ENCODE data around the gene COLEC12.

DNA sequence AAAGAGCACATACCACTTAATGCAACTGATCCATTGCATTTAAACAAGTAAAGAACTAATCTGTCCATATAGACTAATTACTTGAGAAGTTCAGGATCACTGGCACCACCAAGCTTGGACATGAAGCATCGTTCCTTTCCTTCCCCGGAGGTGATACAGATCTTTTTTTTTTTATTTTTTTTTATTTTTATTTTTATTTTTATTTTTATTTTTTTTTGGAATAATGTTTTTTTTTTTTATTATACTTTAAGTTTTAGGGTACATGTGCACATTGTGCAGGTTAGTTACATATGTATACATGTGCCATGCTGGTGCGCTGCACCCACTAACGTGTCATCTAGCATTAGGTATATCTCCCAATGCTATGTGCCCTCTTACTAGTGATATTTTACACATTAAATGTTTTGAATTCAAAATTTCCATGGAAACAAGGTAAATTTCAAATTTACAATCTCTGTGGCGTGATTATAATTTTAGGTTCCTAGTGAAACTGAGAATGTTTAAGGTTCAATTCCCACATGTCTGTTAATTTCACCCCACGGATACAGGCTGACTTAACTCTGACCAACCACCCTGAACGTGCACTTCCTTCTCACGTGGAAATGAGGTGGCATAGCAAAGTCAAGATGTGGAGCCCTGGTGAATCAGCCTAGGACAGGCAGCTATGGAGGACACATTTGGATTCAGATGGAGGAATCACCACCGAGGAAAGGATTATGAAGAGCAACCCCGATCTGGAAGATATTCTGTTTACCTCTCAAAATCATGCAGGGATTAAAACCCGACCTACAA lies 131.1 kb downstream of the COLEC12 start:
- TF ChIP-seq, protein P1, sequence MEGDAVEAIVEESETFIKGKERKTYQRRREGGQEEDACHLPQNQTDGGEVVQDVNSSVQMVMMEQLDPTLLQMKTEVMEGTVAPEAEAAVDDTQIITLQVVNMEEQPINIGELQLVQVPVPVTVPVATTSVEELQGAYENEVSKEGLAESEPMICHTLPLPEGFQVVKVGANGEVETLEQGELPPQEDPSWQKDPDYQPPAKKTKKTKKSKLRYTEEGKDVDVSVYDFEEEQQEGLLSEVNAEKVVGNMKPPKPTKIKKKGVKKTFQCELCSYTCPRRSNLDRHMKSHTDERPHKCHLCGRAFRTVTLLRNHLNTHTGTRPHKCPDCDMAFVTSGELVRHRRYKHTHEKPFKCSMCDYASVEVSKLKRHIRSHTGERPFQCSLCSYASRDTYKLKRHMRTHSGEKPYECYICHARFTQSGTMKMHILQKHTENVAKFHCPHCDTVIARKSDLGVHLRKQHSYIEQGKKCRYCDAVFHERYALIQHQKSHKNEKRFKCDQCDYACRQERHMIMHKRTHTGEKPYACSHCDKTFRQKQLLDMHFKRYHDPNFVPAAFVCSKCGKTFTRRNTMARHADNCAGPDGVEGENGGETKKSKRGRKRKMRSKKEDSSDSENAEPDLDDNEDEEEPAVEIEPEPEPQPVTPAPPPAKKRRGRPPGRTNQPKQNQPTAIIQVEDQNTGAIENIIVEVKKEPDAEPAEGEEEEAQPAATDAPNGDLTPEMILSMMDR (IDR thresholded peaks at IDR 0.05) = no peak
- no peak for TF ChIP-seq POLR2A (IDR thresholded peaks at IDR 0.05)

Data from testis (tissue), 2 donors.